ENCODE measurements around the gene SRCAP. TPM values are rescaled to one million over a fixed set of nuclear protein-coding genes. Genes with fewer than 3 reads are reported as not detected.

The SRCAP gene
- total RNA-seq, 1 experiment from 2014 or later: 9.4 TPM

DNA sequence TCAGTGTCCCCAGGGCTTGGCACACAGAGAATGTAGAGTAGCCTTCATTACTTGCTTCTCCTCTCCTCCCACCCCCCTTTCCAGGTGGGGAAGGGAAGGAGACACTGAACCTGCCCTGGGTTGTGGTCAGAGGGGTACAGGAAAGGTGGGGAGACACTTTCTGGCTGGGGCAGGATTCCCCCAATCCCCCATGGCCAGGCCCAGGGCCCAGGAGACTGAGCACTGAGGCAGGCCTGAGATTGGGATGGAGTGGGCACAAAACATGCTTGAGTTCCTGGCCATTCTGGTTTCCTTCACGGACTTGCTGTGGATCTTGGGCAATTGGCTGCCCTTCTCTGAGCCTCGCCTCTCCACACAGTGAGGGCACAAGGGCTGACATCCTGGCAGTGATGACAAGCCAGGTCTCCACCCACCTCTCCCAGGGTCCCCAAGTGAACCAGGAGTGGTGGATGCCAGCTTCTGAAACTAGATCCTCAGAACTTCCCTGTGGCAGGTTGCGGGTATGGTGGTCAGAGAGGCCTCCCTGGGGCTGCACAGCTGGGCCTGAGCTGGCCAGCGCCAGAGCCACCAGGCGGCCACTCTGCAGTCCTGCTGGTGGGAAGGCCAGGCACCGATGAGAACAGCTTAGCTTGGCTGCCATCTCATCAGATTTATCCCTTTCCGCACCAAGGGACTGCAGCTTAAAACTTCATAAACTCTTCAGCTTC is 78.8 kb downstream of the SRCAP start:
- in situ Hi-C loops (cut with HindIII; ENCODE audit: low pct_unique_long_range_greater_than_20kb, low sequenced_read_pairs): no loop called here
- no peak for DNase-seq (ENCODE audit: low read depth, low spot score)

DNA sequence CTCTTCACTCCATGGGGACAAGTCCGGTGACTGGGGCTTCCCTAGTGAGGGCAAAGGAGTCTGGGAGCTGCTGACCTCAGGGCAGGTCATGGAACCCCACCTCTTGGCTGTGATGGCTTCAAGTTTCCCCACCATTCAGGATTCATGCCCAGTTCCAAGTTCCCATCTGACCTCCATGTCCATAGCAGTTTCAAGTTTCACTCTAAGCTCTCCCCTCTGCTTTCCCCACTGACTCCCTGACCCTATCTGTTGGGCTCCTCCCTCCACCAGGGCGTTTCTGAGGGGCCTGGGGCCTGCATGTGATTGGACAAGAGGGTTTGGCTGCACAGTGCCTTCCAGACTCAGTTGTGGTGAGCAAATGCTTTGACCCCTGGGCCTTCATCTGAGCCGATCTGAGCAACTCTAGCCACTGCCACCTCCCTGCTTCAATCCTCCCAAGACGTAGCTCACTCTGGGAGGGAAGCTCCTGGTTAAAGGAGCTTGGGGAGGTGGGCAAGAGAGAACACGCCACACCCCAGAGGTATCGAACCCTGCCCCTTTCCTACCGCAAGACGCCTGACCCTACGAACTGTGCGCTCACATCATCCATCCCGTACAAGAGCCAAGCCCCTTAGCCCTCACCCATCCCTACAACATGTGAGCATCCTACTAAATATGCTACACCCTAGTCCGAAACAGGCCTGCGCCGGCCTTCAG is 79.7 kb downstream of the SRCAP start:
- in situ Hi-C loops (cut with HindIII; ENCODE audit: low pct_unique_long_range_greater_than_20kb, low sequenced_read_pairs): no loop called here

DNA sequence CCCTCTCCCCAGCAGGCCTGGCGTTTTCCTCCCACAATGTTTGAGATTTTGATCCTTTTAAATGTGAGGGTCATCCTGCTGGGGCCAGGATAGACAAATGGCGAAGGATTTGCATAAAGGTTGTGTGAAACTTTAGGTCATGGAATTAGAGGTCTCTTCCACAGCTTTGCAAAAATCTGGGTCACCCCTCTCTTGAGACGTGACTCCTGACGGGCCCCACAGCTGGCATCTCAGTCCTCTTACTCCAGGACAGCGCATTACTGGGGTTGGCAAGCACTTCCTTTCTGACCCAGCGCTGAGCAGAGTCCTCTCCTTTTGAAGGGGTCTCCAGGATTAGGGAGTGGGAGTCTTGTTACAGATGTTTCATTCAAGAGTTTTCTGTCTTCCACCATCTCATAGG is 80.6 kb downstream of the SRCAP start:
- no peak for DNase-seq (ENCODE audit: low read depth, low spot score)
- in situ Hi-C loops (cut with HindIII; ENCODE audit: low pct_unique_long_range_greater_than_20kb, low sequenced_read_pairs): no loop called here

More for the DNA sequence above, 79.7 kb downstream of the SRCAP start:
- no peak for DNase-seq (ENCODE audit: low read depth, low spot score)

DNA sequence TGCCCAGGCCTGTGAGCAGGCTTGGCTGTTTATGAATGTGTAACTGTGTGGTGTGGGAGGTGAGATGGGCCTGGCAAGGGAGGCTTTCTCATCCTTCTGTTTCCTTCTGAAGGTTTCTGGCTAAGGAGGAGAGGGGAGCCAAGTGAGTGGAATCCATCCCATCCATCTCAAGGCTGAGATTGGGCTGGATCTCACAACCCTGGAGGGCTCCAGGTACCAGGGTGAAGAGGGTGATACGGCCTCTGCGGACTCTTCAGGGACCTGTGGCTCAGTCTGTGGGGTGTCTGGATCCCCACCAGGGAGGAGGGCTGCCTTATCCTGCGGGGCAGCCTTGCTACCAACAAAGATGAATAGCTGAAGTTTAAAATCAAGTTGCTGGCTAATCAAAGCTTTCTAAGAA is 81.0 kb downstream of the SRCAP start:
- no peak for DNase-seq (ENCODE audit: low read depth, low spot score)
- in situ Hi-C loops (cut with HindIII; ENCODE audit: low pct_unique_long_range_greater_than_20kb, low sequenced_read_pairs): no loop called here

DNA sequence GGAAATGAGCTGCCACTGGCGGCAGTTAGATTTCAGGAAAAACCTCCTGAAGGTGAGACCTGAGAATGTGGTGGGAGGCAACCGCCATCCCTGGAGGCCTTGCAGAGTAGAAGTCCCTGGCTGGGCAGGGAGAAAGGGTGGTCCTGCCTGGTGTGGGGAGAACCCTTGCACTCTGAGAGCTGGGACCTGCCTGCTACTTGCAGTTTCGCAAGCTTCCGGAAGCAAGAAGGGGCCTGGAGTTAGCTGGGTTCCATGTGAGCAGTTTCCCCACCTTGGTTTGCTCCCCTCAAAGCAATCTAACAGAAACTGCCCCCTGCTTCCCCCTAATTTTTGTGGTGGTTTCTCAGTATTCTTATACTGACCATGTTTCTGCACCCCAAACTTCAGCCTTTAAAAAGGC is 81.6 kb downstream of the SRCAP start:
- in situ Hi-C loops (cut with HindIII; ENCODE audit: low pct_unique_long_range_greater_than_20kb, low sequenced_read_pairs): no loop called here
- DNase-seq (ENCODE audit: low read depth, low spot score): no peak

DNA sequence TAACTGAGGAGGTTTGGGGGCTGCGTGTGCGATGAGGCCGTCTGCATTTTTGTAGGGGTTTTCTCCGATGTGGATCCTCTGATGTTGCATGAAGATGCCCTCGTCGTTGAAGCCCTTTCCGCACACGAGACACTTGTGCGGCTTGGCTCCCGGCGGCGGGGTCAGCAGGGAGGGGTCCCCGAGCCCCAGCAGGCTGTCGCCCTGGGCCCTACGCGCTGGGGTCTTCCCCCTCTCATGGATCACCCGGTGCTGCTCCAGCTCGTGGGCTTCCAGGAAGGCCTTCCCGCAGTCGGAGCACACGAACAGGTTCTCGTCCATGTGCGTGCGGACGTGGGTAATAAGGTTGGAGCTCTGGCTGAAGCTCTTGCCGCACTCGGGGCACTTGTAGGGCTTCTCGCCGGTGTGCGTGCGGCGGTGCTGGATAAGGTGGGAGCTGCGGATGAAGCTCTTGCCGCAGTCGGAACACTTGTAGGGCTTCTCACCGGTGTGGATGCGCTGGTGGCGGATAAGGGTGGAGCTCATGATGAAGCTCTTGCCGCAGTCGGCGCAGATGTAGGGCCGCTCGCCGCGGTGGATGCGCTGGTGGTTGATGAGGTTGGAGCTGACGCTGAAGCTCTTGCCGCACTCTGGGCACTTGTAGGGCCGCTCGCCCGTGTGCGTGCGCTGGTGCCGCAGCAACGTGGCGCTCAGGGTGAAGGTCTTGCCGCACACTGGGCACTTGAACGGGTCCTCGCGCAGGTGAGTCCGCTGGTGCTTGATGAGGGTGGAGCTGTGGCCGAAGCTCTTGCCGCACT is 83.7 kb downstream of the SRCAP start:
- no peak for DNase-seq (ENCODE audit: low read depth, low spot score)
- in situ Hi-C loops (cut with HindIII; ENCODE audit: low pct_unique_long_range_greater_than_20kb, low sequenced_read_pairs): no loop called here

DNA sequence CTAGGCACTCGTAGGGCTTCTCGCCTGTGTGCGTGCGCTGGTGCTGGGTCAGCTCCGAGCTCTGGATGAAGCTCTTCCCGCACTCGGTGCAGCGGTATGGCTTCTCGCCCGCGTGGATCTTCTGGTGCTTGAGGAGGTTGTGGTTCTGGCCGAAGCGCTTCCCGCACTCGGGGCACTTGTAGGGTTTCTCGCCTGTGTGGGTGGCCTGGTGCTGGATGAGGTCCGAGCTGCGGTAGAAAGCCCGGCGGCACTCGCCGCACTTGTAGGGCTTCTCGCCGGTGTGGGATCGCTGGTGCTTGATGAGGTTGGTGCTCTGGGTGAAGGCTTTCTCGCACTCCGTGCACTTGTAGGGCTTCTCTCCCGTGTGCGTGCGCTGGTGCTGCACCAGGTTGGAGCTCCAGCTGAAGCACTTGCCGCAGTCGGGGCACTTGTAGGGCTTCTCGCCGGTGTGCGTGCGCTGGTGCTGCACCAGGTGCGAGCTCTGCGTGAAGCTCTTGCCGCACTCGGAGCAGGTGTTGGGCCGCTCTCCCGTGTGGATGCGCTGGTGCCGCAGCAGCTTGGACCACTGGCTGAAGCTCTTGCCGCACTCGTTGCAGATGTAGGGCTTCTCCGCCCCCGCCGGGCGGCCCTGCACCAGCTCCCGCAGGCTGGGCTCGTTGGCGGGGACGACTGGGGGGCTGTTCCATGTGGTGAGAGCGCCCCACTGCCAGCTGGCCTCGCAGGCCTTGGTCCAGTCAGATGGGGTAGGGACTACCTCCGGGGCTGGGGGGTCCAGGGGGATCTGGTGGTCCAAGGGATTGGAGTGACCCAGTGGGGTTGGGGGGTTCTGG is 84.5 kb downstream of the SRCAP start:
- in situ Hi-C loops (cut with HindIII; ENCODE audit: low pct_unique_long_range_greater_than_20kb, low sequenced_read_pairs): no loop called here
- DNase-seq (ENCODE audit: low read depth, low spot score): no peak

DNA sequence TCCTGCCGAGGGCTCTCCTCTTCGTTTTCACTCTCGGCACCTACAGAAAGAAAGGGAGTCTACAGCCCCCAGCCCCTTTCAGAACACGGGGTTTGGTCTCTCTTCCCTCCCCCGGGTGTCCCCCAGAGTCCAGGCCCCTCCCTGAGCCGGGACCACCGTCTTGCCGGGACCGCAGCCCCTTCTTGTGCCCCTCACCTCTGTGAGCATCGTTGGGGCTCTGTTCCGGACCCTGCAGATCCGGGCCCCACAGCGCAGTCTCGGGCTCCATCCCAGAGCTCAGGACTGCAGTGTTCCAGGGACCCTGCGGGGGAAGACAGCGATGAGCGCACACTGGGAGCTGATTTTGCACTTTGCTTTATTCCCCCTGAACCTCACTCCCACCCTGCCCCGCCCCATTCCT is 85.2 kb downstream of the SRCAP start:
- in situ Hi-C loops (cut with HindIII; ENCODE audit: low pct_unique_long_range_greater_than_20kb, low sequenced_read_pairs): no loop called here

DNA sequence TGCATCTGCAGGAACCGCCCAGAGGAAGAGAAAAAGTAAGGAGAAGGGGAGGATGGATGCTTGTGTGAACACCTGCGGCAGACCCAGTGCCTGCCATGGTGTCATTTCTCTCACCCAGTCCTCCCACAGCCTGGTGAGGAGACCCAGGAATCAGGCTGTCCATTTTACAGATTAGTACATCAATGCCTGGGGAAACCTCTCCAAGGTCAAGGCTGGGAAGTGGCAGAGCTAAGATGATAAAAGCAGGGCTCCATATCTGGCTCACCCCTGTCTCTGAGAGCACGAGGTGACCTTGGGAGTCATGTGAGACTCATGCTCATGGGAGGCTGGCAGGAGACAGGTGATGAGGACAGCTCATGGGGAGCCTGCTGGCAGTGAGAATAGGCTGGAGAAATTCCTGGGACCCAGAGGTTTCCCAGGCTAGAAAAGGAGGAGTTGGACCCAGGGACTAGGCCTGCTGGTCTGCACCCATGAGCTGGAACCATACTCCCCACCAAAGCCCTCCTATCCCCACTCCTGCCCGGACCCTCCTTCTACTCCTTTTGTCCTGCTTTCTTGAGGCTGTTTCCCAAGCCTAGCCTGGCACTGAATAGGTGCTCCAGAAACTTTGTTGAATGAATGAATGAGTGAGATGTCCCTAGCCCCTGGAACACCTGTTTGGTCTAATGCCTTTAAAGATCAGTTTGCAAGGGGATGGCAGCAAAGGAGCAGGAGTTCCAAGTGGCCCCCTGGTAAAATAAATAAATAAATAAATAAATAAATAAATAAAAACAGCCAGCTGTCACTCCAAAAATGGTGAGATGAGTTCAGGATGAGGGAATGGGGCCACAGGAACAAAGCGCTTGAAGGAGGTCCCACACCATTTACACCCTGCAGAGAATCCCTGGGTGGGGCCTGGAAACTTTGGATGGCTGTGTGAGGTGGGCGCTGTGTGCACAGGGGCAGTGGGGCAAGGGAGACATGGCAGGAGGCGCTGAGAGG is 86.4 kb downstream of the SRCAP start:
- no peak for DNase-seq (ENCODE audit: low read depth, low spot score)
- in situ Hi-C loops (cut with HindIII; ENCODE audit: low pct_unique_long_range_greater_than_20kb, low sequenced_read_pairs): no loop called here

More for the DNA sequence above, 85.2 kb downstream of the SRCAP start:
- DNase-seq (ENCODE audit: low read depth, low spot score): no peak

DNA sequence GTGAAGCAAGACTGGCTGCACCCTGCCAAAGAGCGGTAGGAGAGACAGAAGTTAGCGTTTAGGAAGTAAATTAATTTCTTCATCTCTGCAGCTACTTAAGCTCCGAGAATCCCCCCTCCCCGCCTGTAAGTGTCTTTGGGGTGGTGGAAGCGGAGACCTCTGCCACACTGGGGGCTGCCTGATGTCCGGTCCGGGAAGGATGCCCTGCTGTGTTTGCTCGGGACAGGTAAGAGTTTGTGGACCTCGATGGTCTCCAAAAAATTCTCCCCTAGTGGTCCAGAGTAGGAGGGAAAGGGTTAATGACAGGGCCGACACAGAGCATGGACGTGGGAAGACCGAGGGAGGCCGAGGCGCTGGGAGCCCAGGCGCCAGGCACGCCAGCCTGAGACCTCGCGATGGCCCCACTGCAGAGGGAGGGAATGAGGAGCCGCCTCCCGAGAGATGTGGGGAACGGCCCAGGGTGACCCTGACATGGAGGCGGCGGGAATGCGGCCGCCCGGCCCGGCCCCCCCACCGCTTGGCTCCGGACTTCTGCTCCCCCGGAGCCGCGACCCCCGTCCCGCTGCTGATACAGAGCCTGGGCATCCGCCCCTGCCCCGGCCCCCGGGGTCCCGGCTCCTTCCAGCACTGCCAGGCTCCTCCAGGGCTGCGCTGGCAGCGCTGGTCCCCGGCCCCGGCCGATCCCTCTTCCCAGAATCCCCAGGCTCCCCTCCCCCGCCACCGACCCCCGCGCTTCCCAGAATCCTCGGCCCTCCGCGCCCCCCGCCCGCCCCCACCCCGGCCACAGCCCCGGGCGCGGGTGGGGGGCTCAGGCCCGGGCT is 87.4 kb downstream of the SRCAP start:
- DNase-seq (ENCODE audit: low read depth, low spot score): peak; percentile 50

DNA sequence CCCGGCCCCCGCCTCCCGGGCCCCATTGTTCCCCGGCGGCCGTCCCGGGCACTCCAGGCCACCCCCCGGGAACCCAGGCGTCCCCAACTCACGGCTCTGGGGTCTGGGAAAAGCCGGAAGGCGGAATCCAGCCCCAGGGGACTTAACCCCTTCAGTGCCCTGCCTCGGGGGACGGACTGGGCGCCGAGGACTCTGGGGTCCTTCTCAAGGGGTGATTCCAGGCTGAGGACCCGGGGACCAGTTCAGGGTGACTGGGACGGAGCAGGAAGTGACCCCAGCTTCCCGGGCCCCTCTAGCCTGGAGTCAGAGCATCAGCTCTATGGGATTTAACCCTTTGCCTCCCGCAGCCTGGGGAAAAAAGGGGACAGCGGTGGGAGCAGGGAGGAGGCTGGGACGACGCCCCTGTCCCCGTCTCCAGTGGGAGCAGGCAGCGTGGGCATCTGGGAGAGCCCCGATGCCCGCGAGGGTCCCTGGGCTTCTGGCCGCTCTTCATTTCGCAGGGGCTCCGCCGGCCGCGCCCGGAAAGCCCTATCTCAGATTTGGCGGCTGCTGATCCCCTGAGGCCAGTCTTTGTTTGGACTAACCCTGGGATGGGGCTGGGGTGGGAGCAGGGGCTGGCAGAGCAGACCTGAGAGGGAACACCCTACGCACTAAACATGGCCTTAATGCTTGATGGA is 88.1 kb downstream of the SRCAP start, which contains the start of gene ZNF629:
Gene ZNF629, minus strand, starts transcription at position 270 of the 677 bp plus-strand sequence. CDS start 2,723 bp downstream, outside the sequence.
- DNase-seq (ENCODE audit: low read depth, low spot score): peak; percentile 50
- in situ Hi-C loops (cut with HindIII; ENCODE audit: low pct_unique_long_range_greater_than_20kb, low sequenced_read_pairs): no loop called here

More for the DNA sequence above, 87.4 kb downstream of the SRCAP start:
- in situ Hi-C loops (cut with HindIII; ENCODE audit: low pct_unique_long_range_greater_than_20kb, low sequenced_read_pairs): no loop called here

DNA sequence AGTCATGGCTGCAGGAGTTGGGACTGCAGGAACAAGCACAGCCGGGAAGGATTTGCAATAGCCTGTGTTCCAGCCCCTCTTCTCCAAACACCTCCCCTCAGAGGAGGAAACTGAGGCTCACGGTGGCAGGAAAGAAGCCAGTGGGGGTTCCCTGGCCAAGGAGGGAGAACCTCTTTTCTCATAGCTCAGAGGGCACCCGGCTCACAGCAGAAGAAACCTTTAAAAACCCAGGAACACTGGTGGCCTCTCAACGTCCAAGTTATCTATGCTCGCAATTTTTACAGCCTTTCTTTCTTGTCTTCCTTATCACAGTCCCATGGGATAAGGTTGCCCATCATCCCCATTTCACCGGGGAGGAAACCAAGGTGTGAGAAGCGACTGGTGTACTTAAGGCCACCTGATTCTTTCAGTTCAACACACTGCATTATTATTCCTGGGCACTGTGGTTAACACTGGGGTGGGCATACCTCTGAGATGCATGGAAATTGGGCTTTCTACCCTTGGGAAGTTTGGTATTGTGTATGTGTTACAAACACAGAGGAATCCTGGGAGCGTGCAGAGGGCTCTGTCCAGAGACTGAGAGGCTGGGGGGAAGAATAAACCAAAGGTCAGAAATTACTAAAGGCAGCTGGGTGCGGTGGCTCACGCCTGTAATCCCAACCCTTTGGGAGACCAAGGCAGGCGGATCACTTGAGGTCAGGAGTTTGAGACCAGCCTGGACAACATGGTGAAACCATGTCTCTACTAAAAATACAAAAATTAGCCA is 88.8 kb downstream of the SRCAP start:
- DNase-seq (ENCODE audit: low read depth, low spot score): no peak
- in situ Hi-C loops (cut with HindIII; ENCODE audit: low pct_unique_long_range_greater_than_20kb, low sequenced_read_pairs): no loop called here

All from SK-MEL-5 (cell line).